Left lung (tissue), 10 donors: Measurements from ENCODE around the gene SLC25A25. TPM values are rescaled to one million over a fixed set of nuclear protein-coding genes. Genes with fewer than 3 reads are reported as not detected.

Experiments used
- ATAC-seq: fragments of 200-7000 bp; cut with Tn5 transposase; one replicate; pipeline ENCODE4 v1.9.1; 2020; ENCODE audit warnings: moderate library complexity
- DNase-seq, 4 donors: peaks; one replicate each; pipeline ENCODE4 v3.0.0-alpha.2; 2013 to 2020
- H3K27ac ChIP-seq, 2 donors: fragments of 200-600 bp; sonication (generic) in 1 of 2; one replicate each; pipeline versions ENCODE4 v1.5.0 to v1.8.0; 2020 to 2021
- H3K27me3 ChIP-seq, 2 donors: fragments of 200-600 bp; sonication (generic) in 1 of 2; one replicate each; pipeline versions ENCODE4 v1.5.0 to v1.8.0; 2020 to 2021
- H3K36me3 ChIP-seq, 2 donors: fragments of 200-600 bp; sonication (generic) in 1 of 2; one replicate each; pipeline versions ENCODE4 v1.5.0 to v1.8.0; 2020 to 2021
- H3K4me1 ChIP-seq, 2 donors: fragments of 200-600 bp; one replicate each; pipeline ENCODE4 v1.8.0; 2021
- H3K4me3 ChIP-seq, 2 donors: fragments of 200-600 bp; sonication (generic) in 1 of 2; one replicate each; pipeline versions ENCODE4 v1.5.0 to v1.8.0; 2020 to 2021; ENCODE audit warnings: mild to moderate bottlenecking in 1 of 2
- H3K9me3 ChIP-seq, 2 donors: fragments of 200-600 bp; sonication (generic) in 1 of 2; one replicate each; pipeline versions ENCODE4 v1.5.0 to v1.8.0; 2020 to 2021
- intact Hi-C, 2 donors: fragments of 100-400 bp; cut with DNase I; formaldehyde crosslinking; loops; one replicate each; pipeline versions ENCODE4 v1.11.2 to v1.14.2; 2022
- polyA plus RNA-seq, 6 donors: library from polyadenylated mRNA; unstranded; fragments of 120-200 nt; gene quantifications; one replicate each; pipeline ENCODE4 v1.2.1, GENCODE V29; 2013; ENCODE audit not compliant: insufficient read length in 6 of 6
- total RNA-seq, 2 donors: library from RNA; stranded (reverse); fragmentation: NEBNext Ultra II Directional; extraction: Animal tissue kit (Norgen Biotek cat#: 25700); gene quantifications; one replicate each; pipeline ENCODE4 v1.2.1, GENCODE V29; 2021
- TF ChIP-seq, protein P1 (sequence below), 2 donors: fragments of 200-600 bp; sonication (generic) in 1 of 2; IDR thresholded peaks; one replicate each; pipeline versions ENCODE4 v1.5.0 to v1.8.0; 2021; ENCODE audit warnings: antibody characterized with exemption in 2 of 2
- donor health status: DM: no; HTN: yes; CAD: no.
- donor health status: DM: no; HTN: no; CAD: no.

SLC25A25 gene
- total and polyA plus RNA-seq, 8 donors: 9.8 to 21.0 (median 15.4) TPM

DNA sequence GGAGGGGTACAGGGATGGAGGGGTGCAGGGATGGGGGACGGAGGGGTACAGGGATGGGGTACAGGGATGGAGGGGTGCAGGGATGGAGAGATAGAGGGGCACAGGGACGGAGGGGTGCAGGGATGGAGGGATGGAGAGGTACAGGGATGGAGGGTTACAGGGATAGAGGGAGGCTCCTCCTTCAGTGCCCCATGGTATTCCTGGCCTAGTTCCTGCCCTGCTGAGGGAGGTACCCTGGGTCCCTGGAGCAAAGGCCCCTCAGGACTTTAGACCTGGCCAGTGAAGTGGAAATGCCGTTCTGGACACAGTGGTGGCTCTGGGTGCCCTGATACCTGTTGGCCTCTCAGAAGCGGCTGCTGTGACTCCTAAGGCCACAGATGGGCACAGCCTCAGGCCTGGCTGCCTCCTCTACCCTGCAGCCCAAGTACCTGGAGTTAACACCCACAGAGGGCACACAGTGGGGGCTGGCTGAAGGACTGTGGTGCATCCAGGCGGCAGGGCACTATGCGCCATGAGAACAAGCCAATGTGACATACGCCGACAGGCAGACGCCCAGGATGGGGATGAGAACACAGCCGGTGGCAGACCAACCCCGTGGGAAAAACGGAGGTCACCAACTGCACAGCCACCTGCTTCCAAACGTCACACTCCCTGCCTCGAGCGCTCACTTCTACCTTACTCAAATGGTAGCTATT, 51.1 kb downstream of the SLC25A25 start:
- Histone ChIP-seq H3K27ac (no peak overlapping the region), H3K36me3 (peaks cover 0 to 54% of the 10 kb centered on the region in 2 donors), H3K9me3 (no peaks in the 10 kb centered on the region), H3K4me1 (peaks cover 4 to 18% of the 10 kb centered on the region in 2 donors), H3K4me3 (no peak overlapping the region), H3K27me3 (no peaks in the 10 kb centered on the region)
- DNase-seq (peak in 2 of 4 donors; percentile 27 to 47), ATAC-seq (no peak)
- TF ChIP-seq, protein P1, sequence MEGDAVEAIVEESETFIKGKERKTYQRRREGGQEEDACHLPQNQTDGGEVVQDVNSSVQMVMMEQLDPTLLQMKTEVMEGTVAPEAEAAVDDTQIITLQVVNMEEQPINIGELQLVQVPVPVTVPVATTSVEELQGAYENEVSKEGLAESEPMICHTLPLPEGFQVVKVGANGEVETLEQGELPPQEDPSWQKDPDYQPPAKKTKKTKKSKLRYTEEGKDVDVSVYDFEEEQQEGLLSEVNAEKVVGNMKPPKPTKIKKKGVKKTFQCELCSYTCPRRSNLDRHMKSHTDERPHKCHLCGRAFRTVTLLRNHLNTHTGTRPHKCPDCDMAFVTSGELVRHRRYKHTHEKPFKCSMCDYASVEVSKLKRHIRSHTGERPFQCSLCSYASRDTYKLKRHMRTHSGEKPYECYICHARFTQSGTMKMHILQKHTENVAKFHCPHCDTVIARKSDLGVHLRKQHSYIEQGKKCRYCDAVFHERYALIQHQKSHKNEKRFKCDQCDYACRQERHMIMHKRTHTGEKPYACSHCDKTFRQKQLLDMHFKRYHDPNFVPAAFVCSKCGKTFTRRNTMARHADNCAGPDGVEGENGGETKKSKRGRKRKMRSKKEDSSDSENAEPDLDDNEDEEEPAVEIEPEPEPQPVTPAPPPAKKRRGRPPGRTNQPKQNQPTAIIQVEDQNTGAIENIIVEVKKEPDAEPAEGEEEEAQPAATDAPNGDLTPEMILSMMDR (IDR thresholded peaks at IDR 0.05): no peak
- intact Hi-C loops: loop anchor here in 1 of 2 donors (10.0 kb wide), 1 partner anchor 174 kb away; no protein-coding TSS in a partner anchor

DNA sequence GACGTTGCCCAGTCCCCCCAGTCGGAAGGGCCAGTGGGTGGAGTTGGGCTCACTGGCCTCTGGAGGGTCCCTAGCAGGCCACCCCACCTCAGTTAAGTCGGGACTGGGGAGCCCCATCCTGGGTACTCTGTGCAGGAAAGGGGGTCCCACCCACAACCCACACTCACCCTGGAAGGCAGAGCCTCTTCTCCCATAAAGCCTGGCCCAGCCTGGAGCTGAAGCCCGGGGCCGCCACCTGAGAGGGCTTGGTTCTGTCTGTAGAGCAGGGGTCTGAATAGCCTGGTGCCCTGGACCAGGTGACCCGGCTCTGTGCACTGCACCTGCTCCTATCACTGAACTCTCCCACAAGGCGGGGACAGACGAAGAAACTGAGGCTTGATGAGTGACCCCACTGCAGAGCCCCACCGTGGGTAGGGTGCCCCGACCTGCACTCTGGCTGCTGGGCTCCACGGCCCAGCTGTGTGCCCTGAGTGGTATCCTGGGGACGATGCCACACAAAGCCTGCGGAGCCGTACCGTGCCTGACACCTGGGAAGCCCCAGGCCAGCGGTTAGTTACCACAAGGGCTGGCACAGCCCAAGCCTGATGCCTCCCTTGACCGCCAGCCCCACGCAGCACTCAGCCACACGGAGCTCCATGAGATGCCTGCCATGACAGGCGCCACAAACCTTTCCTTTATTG, 52.2 kb downstream of the SLC25A25 start:
- H3K36me3 ChIP-seq: peaks cover 0 to 50% of the 10 kb centered on the region in 2 donors
- intact Hi-C loops: no loop called here
- H3K4me3 ChIP-seq: no peak overlapping the region
- H3K27me3 ChIP-seq: no peaks in the 10 kb centered on the region
- no peaks in the 10 kb centered on the region for H3K9me3 ChIP-seq
- DNase-seq (peak in 2 of 4 donors; percentile 31 to 70), ATAC-seq (no peak)
- peaks cover 4 to 25% of the 10 kb centered on the region in 2 donors for H3K4me1 ChIP-seq
- TF ChIP-seq, protein P1 (IDR thresholded peaks at IDR 0.05): no peak
- no peak overlapping the region for H3K27ac ChIP-seq

DNA sequence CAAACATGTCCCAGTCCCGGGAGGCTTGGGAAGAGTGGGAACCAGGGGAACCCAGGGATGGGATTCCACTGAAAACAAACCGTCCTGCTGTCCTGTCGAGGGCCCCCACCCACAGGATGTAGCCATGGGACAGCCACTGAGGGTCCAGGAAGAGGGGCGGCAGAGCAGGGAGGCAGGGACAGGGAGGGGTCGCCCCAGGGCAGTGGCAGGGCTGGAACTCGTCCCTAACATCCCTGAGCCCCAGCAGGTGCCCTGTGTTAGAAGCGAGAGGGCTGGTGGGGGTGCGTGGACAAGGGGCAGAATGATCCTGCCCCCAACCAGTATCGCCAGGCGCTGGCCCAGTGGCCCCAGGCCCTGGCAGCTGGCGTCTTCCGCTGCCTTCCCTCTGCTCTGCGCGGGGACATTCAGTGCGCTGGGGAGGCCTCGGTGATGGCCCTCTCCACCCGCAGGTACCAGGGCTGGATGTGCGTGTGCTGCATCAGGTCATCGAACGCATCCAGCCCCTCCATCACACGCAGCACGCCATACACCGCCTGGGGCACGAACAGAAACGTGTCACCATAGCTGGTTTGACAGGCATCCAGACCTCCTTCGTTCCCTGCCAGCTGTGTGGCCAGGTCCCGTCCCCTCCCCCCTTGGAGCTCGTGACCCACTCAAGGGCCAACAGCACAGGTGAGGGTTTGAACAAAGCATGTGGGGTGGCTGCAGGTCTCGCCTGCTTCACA, 52.9 kb downstream of the SLC25A25 start:
- H3K9me3 ChIP-seq: no peaks in the 10 kb centered on the region
- H3K4me1 ChIP-seq: peaks cover 4 to 26% of the 10 kb centered on the region in 2 donors
- H3K27ac ChIP-seq: no peak overlapping the region
- TF ChIP-seq, protein P1 (IDR thresholded peaks at IDR 0.05): no peak
- ATAC-seq (no peak), DNase-seq (peak in 1 of 4 donors; percentile 56)
- H3K36me3 ChIP-seq: peaks cover 0 to 49% of the 10 kb centered on the region in 2 donors
- no peak overlapping the region for H3K4me3 ChIP-seq
- intact Hi-C loops: no loop called here
- H3K27me3 ChIP-seq: no peaks in the 10 kb centered on the region

DNA sequence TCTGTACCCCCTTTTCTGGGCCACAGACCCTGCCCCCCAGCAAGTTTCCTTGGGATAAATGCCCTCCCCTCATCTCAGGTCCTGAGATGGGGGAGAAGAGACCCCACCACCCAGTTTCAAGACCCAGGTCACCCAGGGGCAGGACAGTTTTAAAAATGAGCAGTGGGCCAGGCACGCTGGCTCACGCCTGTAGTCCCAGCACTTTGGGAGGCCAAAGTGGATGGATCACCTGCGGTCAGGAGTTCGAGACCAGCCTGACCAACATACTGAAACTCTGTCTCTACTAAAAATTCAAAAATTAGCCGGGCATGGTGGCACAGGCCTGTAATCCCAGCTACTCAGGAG, 53.4 kb downstream of the SLC25A25 start:
- Histone ChIP-seq H3K27me3 (no peaks in the 10 kb centered on the region), H3K27ac (no peak overlapping the region), H3K9me3 (no peaks in the 10 kb centered on the region), H3K4me3 (no peak overlapping the region), H3K36me3 (peaks cover 0 to 49% of the 10 kb centered on the region in 2 donors), H3K4me1 (peaks cover 4 to 30% of the 10 kb centered on the region in 2 donors)
- ATAC-seq (no peak), DNase-seq (no peak)
- intact Hi-C loops: no loop called here
- TF ChIP-seq, protein P1 (IDR thresholded peaks at IDR 0.05): no peak
